Measurements from ENCODE around the gene SIN3B.

GRCh38 chr19:16920816-16921529 lies 91.8 kb downstream of the SIN3B start:
- TF ChIP-seq EP300 (IDR thresholded peaks at IDR 0.05; ENCODE audit: borderline replicate concordance) (no peak), YY1 (IDR thresholded peaks at IDR 0.05; ENCODE audit: low read depth) (no peak), MAX (IDR thresholded peaks at IDR 0.05) (no peak), FOXM1 (IDR thresholded peaks at IDR 0.05; ENCODE audit: borderline replicate concordance, low read depth) (no peak), CEBPB (IDR thresholded peaks at IDR 0.05) (no peak), TCF12 (IDR thresholded peaks at IDR 0.05; ENCODE audit: low read depth) (no peak)

All from Ishikawa (cell line).